Measurements from ENCODE around the gene SLC6A6. TPM values are rescaled to one million over a fixed set of nuclear protein-coding genes. Genes with fewer than 3 reads are reported as not detected.

Gene SLC6A6
- total RNA-seq, 1 experiment from 2014 or later: 72.6 TPM

DNA sequence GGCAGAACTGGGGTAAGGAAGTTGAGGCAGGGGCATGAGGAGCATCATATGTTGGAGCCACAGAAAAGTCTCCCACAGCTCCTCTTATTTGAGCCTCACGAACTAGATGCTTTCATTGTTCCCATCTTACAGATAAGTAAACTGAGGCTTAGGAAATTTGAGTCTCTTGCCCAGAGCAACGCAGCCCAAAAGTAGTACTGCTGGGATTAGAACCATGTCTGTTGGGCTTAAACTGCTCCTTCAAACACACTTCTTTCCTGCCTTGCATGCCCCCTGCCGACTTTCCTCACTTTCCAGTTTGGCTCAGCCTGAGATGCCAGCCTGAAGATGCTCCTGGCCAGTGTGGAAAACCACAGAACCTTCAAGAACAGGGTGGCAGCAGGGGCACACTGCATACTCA lies 43.1 kb upstream of the SLC6A6 start:
- Histone ChIP-seq H3K79me1 (ENCODE audit: insufficient read depth, low read depth, low read length, poor library complexity, severe bottlenecking) (no peaks in the 10 kb centered on the region), H3K23me2 (ENCODE audit: insufficient read length, low read depth, low read length, poor library complexity, severe bottlenecking) (no peaks in the 10 kb centered on the region), H4K91ac (ENCODE audit: insufficient read length, low read depth, low read length) (no peak overlapping the region), H4K20me1 (ENCODE audit: control insufficient read depth, insufficient read depth, insufficient read length) (no peaks in the 10 kb centered on the region), H2BK15ac (ENCODE audit: low read depth, low read length) (no peak overlapping the region), H3K4me2 (ENCODE audit: insufficient read depth, insufficient read length, low read length) (no peak overlapping the region), H3K9me3 (ENCODE audit: control insufficient read depth, low read depth, low read length) (no peaks in the 10 kb centered on the region), H2BK5ac (ENCODE audit: insufficient read length, low read length) (no peak overlapping the region), H3K27ac (ENCODE audit: insufficient read length, low read depth, low read length) (no peak overlapping the region), H2AFZ (ENCODE audit: low read length) (no peak overlapping the region), H3K14ac (ENCODE audit: insufficient read depth, low read length) (no peak overlapping the region), H3K9ac (ENCODE audit: extremely low read depth, insufficient read length, low read length) (no peak overlapping the region), H3T11ph (ENCODE audit: low read length) (no peak overlapping the region), H3K56ac (ENCODE audit: insufficient read length, low read depth, low read length) (no peak overlapping the region), H2BK20ac (ENCODE audit: low read depth, low read length, poor library complexity, severe bottlenecking) (no peak overlapping the region), H3K18ac (ENCODE audit: insufficient read length, low read depth, low read length) (no peak overlapping the region), H3K4ac (ENCODE audit: low read depth, low read length) (no peak overlapping the region), H4K5ac (ENCODE audit: insufficient read length, low read depth, low read length) (no peak overlapping the region), H3K79me2 (ENCODE audit: insufficient read depth, low read length) (no peaks in the 10 kb centered on the region), H2AK5ac (ENCODE audit: insufficient read length, low read length) (no peak overlapping the region), H3K23ac (ENCODE audit: insufficient read length, low read depth, low read length) (no peak overlapping the region), H2BK12ac (ENCODE audit: insufficient read length, low read depth, low read length) (no peak overlapping the region), H3K4me1 (ENCODE audit: insufficient read depth, low read length) (no peaks in the 10 kb centered on the region), H4K8ac (replicated peaks; ENCODE audit: insufficient read length, low read depth, low read length) (no peak overlapping the region), H3K27me3 (ENCODE audit: insufficient read depth, low read length) (no peaks in the 10 kb centered on the region), H2BK120ac (ENCODE audit: low read depth, low read length, poor library complexity, severe bottlenecking) (no peak overlapping the region)
- Mint-ChIP-seq H3K9me3 (no peaks in the 10 kb centered on the region; a peak in 1 of 5 replicates), H3K27ac (no peak overlapping the region; a peak in 1 of 7 replicates), H3K36me3 (ENCODE audit: insufficient read depth in 1 of 3, low read depth in 3 of 3) (no peaks in the 10 kb centered on the region), H3K27me3 (ENCODE audit: low read depth) (peaks cover 11% of the 10 kb centered on the region), H3K4me1 (peaks cover 5 to 8% of the 10 kb centered on the region in 2 experiments; a peak in 3 of 4 replicates), H3K4me3 (peak overlapping the region in 1 of 2 experiments; percentile 20; a peak in 1 of 5 replicates)
- no peak for DNase-seq
- TF ChIP-seq, protein P1, sequence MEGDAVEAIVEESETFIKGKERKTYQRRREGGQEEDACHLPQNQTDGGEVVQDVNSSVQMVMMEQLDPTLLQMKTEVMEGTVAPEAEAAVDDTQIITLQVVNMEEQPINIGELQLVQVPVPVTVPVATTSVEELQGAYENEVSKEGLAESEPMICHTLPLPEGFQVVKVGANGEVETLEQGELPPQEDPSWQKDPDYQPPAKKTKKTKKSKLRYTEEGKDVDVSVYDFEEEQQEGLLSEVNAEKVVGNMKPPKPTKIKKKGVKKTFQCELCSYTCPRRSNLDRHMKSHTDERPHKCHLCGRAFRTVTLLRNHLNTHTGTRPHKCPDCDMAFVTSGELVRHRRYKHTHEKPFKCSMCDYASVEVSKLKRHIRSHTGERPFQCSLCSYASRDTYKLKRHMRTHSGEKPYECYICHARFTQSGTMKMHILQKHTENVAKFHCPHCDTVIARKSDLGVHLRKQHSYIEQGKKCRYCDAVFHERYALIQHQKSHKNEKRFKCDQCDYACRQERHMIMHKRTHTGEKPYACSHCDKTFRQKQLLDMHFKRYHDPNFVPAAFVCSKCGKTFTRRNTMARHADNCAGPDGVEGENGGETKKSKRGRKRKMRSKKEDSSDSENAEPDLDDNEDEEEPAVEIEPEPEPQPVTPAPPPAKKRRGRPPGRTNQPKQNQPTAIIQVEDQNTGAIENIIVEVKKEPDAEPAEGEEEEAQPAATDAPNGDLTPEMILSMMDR (conservative IDR thresholded peaks at IDR 0.05): no peak
- WGBS (ENCODE audit: extremely low coverage, insufficient read length, low lambda C conversion rate): no CpG with 5 or more reads among the region's 3 CpGs

Measured in H9 (cell line).